HG02938 (cell line): ENCODE results near the gene HEPHL1.

Experiments
- ATAC-seq: cut with Tn5 transposase; IDR thresholded peaks from one replicate; pipeline ENCODE4 v1.9.1; 2021; ENCODE audit warnings: mild to moderate bottlenecking, moderate library complexity; ENCODE audit not compliant: unreplicated experiment

The HEPHL1 gene

DNA sequence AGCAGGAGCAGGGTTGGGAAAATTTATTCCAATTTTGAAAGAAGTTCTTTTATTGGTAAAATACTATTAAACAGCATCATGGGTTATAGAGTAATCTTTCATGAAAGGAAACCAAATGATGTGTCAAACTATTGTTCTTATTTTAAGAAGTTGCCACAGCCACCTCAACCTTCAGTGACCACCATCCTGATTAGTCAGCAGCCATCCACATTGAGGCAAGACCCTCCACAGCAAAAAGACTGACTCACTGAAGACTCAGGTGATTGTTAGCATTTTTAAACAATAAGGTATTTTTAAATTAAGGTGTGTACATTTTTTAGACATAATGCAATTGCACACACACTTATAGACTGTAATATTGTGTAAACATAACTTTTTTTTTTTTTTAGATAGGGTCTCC, 3.7 kb upstream of the HEPHL1 start:
- no peak for ATAC-seq

DNA sequence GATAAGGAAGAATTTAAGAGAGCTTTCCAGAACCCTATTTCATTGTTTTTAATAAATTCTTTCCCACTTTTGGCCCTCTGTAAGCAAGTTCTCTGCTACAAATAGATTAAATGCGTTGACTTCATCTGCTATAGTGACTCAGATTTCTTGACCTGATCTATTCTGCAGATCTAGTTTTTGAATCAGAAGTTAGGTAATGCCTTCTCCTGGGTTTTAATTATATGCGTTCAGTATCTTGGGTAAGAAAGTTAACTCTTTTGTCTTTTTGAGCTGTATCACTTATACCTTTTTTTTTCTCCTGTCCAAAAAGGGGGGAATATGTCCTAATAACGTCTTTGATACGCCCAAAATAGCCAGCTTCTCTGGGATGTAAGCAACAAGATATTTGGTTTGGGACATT, 2.4 kb upstream of the HEPHL1 start:
- no peak for ATAC-seq

DNA sequence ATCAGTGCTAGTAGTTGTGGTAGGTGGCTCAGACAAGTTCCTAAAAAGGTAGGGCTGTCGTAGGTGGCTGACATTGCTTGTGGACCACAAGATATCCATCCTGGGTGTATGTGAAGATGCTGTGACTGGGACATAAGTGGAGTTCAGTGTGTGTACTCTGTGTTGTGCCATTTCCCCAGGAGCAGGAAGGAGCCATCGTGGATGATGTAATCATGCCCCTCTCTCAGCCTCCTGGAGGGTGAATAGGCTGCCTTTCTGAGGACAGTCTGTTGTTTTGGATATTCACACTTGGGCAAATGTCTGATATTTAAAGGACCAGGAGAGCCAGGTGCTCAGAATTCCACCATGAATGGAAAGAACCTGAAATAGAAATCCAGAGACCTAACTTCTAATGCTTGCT, 2.7 kb downstream of the HEPHL1 start:
- no peak for ATAC-seq

DNA sequence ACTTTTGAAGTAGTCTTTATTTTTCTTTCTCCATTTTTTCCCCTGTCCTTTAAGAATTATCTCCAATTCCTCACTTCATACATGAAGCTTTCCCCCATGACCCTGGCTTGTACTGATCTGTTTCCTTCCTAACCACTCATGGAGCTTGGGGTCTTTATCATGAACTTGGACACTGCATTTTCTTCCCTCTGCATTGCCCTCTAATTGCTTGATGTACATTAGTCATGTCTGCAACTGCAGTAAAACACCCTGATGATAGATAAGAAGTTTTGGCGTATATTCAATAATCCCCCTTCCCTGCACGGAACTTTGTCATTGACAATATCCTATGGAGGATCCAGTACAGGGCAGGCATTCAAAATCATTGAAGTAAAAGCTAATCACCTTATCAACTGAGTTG, 3.4 kb downstream of the HEPHL1 start:
- no peak for ATAC-seq

DNA sequence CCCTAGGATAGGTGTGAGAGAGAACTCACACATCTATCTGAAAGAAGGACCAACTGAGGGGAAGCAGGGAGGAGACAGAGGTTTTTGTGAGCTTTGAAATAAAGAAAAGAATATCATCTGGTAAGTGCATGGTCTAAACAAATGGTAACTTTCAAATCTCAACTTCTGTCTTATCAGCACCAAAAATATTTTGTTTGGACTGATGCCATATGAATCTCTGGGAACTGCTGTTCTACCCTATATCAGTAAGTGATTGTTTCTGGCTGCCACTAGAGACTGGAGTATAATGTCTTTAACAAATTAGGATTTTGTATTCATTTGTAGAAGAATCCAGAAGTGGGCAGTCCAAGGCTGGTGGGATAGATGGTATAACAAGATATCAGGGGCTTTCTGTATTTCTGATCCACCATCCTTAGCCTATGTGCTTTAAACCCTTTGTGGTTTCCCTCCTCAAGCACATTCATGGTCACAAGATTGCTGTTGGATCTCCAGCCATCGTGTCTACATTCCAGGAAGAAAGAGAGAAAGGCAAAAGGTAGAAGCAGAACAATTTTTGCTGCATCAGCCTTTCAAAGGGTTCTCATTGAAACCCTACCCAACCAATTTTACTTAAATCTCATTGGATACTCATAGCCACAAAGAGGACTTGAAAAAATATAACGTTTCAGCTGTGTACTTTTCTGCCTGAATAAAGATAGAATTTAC, 4.7 kb downstream of the HEPHL1 start:
- no peak for ATAC-seq

DNA sequence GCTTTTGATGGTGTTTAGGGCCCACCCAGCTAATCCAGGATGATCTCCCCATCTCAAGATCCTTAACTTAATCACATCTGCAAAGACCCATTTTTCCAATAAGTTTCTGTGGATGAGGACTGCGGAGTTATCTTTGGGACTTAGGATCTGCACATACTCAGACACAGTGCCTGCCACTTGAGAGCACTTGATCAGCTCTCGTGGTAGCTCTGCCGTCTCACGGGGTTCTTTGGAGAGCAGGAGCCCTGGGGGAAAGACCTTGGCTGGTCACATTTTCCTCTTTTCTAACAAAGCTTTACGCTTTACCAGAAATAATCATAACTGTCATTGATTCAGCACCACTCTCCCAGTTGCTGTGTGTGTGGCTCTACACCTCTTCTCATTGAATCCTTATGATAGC, 6.1 kb downstream of the HEPHL1 start:
- ATAC-seq = no peak

DNA sequence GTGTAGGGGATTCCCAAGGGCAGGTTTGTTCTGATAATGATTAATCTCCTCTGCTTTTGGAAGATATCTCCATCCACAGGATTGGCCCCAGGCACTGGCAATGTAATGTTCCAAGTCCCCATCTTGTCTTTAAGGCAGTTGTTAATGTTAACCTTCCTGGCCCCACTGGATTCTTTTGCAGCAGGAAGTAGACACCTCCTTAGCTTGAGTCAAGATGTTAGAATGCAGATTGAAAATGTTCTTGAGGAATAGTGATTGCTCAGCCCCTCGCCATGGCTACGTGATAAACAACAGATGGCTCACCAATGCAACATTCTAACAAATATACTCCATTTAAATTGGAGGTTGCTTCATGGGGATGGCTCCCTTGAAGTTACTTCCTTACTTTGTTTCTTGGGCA, 7.3 kb downstream of the HEPHL1 start:
- ATAC-seq = no peak

DNA sequence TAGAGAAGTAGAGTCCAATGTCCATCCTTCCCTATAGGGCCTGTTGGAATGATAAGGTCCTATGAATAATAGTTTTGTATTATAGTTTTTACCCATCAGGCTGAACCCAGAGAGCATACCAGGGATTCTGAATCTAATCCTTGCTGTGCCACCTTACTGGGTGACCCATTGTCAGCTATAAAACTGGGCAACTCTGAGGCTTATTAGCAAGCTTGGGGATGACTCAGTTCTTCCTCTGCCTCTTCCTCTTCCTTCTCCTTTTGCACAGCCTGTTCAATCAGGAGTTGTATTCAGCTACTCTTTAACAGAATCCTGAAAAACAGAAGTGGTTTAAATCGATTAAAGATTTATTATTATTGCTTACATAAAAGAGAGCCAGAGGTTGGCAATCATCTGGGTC, 8.9 kb downstream of the HEPHL1 start:
- no peak for ATAC-seq

DNA sequence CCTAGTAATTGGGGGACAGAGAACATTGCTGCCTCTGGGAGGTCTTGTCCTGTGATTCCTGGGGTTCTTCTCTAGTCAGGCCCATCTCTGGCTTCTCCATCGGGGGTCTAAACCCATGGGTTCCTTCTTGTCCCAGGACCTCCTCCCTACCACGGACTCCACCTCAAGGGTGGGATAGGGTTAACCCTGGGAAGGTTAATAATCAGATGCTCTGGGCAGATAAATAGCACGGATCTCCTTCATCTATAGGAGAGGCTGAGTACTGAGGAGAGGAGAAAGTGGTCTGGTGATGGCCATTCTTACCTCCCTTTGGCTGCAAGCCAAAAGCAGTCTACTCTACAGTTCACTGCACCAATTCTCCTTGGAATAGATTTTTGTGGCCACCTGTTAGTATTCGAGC, 10.5 kb downstream of the HEPHL1 start:
- no peak for ATAC-seq

DNA sequence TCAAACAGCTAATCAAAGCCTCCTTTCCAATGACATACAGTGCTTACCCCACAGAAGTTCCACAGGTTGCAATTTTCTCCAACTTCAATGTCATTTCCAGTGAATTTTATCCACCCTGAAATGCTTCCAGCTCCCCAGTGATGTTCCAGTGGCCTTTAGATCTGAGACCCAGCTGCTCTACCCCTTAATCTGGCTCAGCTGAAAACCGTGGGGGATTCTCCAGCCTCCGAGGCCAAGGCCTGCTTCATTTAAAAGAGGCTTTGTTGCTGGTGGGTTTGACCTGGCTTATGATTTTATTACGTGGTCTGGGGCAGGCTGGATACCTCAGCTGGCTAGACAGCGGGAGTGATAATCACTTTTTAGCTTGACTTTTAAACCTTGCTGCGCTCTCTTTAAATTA, 10.9 kb downstream of the HEPHL1 start:
- no peak for ATAC-seq

DNA sequence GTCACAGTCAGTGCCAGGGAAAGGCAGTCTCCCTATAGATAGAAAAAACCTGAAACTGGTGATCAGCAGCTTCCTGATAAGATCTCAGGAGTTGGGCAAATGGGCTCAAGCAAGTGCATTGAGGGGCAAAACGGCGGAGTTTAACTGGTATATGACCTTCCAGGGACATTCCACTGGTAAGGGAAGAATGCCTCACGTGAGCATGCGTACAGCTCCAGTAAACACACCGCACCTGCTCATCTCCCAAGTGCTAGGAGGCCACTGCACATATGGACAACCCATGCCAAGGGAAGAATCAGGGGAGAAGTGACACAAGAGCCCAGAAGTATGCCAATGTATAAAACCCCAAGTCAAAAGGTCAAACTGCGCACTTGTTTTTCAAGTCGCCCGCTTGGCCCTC, 11.6 kb downstream of the HEPHL1 start:
- no peak for ATAC-seq

DNA sequence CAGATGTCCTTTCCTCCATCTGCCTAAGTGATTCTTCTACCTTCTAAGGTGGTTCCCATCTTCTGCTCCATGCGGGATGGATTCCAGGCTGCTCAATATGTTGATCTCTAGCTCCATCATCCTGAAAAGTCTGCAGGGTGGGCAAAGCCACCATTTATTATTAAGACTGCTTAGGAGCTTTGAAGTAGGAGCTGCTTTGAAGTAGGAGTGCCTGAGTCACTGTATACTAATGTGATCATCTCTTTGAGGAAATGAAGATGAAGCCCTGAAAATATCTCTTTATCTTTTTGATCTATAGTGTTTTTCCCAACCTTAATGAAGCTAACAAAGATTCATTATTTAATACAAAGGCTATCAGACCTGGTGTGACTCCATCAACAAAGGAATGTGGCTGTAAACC, 13.1 kb downstream of the HEPHL1 start:
- no peak for ATAC-seq

DNA sequence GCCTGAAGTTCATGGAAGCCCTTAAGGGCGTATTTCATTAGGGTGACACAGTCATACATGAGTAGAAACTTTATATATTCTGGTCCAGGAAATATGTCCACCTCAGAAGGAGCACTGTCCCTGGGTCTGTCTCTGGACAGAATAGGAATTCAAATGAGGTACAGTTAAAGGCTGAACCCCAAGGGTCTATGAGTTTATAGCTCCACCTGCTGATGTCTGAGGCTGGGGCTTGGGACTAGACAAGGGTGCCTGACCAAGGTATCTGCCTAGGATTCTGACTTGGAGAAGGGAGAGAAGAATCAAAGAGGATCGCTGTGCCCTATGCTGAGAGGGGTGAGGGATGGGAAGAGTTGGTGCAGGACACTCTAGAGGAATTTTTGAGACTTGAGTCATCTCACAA, 14.9 kb downstream of the HEPHL1 start:
- ATAC-seq = no peak

DNA sequence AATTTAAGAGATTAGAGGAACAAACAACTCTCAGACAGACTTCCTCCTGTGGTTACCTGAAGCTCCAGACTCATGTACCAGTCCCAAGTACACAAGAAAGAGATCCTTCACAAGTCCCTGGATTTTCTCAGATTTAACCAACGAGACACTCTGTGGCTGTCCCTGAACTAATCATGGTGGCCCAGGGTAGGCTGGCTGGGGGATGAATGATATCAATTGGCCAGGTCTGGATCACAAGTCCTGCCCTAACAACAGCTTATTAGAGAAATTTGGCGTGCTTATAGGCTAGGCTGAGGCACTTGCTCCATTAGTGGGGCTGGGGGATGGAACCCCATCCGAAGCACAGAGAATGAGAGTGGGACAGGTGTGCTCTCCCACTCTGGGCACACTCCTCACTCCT, 22.1 kb downstream of the HEPHL1 start:
- no peak for ATAC-seq

DNA sequence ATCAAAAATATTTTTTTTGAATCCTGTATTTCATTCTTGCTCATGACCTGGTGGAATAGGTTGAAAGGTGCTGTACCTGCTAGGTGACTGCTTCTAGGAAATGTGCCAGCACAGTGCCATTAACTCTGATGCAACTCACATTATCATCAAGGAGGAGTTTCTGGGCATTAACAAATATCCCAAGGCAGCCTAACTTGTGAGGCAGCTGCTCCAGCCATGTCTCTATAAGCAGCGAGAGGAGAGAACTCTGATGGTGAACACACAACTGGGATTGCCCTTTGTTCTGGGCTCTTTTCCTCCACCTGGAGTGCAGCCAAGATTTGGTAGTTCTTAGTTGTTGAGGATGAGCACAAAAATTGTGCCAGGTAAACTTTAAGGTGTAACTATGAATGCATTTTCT, 25.6 kb downstream of the HEPHL1 start:
- no peak for ATAC-seq

DNA sequence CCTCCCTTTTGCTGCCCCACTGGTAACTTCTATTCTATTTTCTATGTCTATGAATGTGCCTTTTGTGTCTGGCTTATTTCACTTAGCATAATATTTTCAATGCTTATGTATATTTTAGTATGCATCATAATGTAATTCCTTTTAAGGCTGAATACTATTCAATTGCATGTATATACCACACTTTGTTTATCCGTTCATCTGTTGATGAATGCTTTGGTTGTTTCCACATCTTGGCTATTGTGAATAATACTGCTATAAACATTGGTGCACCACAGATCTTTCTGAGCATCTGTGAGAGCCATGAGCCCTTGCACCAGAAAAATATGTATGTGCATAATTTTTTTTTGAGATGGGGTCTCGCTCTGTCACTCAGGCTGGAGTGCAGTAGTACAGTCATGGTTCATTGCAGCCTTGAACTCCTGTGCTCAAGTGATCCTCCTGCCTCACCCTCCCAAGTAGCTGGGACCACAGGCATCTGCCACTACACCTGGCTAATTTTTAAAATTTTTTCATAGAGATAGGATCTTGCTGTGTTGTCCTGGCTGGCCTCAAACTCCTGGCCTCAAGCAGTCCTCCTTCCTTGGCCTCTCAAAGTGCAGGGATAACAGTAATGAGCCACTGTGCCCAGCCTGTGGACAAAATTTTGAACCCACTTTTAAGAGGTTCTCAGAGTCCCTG, 27.0 kb downstream of the HEPHL1 start:
- no peak for ATAC-seq

DNA sequence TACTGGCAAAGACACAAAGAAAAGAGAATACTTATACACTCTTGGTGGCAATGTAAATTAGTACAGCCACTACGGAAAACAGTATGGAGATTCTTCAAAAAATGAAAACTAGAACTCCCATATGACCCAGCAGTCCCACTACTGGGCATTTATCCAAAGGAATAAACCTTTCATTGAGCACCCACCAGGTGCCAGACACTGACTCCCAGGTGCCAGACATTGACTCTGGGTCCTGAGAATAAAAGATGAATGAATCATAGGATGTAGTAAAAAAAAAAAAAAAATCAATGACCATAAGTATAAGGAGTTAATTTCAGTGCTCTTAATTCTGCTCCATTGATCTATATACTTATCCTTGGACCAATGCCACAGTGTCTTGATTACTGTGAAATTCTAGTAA, 28.2 kb downstream of the HEPHL1 start:
- ATAC-seq = no peak

DNA sequence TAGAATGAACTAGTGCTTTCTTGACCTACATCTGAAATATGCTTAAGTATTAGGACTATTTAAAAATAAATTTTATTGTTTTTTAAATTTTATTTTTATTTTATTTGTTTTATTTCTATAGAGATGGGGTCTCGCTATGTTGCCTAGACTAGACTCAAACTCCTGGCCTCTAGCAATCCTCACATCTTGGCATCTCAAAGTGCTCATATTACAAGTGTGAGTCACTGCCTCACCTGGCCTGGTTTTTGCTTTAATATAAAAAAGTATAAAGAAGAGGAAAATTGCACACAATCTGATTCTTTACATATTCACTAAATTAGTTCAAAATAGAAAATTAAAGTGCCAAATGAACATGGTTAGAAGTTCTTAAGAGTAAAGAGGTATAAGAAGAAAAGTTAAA, 37.5 kb downstream of the HEPHL1 start:
- no peak for ATAC-seq

DNA sequence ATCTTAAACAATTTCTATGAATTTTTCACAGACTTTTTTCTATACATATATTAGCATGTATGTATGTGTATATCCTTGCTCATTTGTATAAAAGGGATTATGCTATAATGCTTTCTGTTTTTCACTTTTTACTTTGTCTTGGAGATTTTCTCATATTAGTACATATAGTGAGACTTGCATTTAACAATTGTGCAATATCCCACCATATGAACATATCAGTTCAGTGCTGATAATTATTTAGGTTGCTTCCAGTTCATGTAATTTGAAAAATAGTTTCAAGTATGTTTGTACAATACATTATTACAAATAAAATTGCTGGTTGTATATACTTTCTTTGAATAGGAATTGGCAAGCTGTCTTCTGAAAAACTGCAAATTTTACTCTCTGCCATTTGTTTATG, 37.9 kb downstream of the HEPHL1 start:
- ATAC-seq = no peak

DNA sequence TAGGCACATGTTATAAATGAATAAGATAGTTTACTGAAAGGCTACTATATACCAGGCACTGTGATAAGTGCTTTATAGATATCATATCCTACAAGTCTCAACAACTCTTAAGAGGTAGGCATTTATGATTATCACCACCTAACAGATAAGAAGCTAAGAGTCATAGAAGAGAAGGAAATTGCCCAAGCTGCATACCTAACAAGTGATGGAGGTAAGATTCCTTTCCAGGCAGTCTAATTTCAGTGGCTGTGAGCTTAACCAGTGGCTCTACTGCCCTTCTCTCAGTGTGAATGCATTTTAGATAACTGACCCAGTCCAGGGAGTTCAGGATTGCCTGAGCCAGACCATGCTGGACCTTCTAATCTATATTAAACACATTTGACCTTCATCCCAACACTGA, 39.2 kb downstream of the HEPHL1 start:
- no peak for ATAC-seq

DNA sequence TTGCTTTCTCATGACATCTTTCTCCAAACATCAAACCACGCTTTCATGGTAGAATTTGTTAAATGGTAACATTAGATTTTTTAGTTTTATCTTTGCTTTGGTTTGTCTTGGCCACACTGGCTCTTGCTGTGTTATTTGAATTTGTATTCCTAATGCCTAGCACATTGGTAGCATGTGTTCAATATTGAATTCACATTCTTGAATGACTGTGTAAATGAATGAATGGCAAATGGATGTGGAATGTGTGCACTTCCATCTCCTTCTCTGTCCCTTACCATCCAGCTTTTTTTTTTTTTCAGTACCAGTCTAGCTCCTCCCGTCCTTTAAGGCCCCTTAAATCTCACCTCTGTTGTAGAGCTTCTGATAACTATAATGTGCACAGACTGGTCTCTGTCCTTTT, 41.2 kb downstream of the HEPHL1 start:
- no peak for ATAC-seq

DNA sequence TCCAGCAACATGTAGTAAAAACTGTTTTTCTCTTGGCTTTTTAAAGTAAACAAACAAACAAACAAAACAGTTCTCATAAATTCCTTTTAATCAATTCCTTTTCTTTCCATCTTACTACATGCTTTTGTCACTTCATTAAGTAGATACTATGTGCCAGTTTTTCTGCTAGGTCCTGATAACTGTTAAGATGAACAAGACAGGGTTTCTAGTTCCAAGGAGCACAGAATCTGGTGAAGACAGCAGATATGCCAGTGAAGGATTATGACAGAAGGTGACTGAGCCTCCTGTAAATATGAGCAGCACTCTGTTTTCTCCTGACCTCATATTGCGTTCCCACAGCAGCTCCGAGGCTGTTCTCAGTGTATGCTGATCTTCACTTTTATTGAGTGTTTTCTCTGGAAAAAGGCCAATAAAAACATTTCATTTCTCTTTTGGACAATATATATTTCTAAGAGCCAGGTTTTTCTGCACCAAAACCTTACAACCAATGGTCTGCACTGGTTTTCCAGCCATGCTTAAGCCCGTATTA, 45.8 kb downstream of the HEPHL1 start:
- ATAC-seq = no peak

DNA sequence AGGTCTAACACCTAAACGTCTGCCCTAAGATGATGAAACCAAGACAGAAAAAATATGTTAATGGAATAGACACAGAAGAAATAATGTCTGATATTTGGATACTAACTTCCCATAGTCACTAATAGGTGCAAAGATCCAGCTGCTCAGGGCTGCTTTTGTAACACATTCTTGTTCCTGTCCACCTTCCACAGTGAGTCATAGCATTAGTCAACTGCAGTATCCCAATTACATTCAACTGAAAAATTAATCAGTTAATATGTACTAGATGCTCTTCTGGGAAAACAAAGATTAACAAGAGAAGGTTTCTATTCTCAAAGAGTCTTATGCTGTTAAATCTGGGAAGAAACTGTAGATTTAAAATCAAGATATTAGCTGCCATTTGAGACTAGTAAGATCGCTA, 47.6 kb downstream of the HEPHL1 start:
- no peak for ATAC-seq
